Activated T-helper 1 cell treated with anti-CD3 and anti-CD28 coated beads, Interleukin-2, amount 50 U/mL, for 16 hours (primary cell): Measurements from ENCODE around the gene SLC26A1.
"Not testable (repeated sequence)": the region's sequence is repeated elsewhere in the genome, so short reads cannot be mapped to it uniquely, and the experiment has no call there.

Experiments
- DNase-seq, 2 donors: peaks; one replicate each; pipeline ENCODE4 v3.0.0-alpha.2; 2020; ENCODE audit warnings: low read depth in 1 of 2, low spot score in 1 of 2

Gene SLC26A1

GRCh38 chr4:999882-1000425 is 6.8 kb upstream of the SLC26A1 start:
- no peak for DNase-seq

GRCh38 chr4:999240-999863 is 6.1 kb upstream of the SLC26A1 start:
- DNase-seq, result not testable (repeated sequence)

- no peak for DNase-seq
Observed at GRCh38 chr4:998096-998691, 5.0 kb upstream of the SLC26A1 start.

GRCh38 chr4:997375-998071 is 4.3 kb upstream of the SLC26A1 start:
- DNase-seq, result no peak

GRCh38 chr4:996997-997374 is 3.8 kb upstream of the SLC26A1 start:
- no peak for DNase-seq

- DNase-seq, result no peak
Observed at GRCh38 chr4:996030-996996, 3.1 kb upstream of the SLC26A1 start.

GRCh38 chr4:995311-996026 is 2.3 kb upstream of the SLC26A1 start:
- DNase-seq, result no peak

GRCh38 chr4:992297-993110 is 700 bp downstream of the SLC26A1 start:
- no peak for DNase-seq

GRCh38 chr4:991451-992296 is 1.5 kb downstream of the SLC26A1 start:
- no peak for DNase-seq

- no peak for DNase-seq
Observed at GRCh38 chr4:990746-991367, 2.3 kb downstream of the SLC26A1 start.

GRCh38 chr4:989722-990471 is 3.3 kb downstream of the SLC26A1 start:
- DNase-seq, result no peak

GRCh38 chr4:988726-989721 is 4.2 kb downstream of the SLC26A1 start:
- DNase-seq, result no peak

- DNase-seq, result no peak
Observed at GRCh38 chr4:987624-988513, 5.3 kb downstream of the SLC26A1 start.

GRCh38 chr4:986879-987623 is 6.2 kb downstream of the SLC26A1 start, which contains the start of gene IDUA:
IDUA (plus strand) TSS chr4:987044; CDS start chr4:987085, 41 bp downstream.
- peak; percentile 71 to 79 for DNase-seq
